TTC549 (cell line): ENCODE data around the gene GNB1.

Source experiments
- FAIRE-seq: peaks from 2 replicates; lab custom pipeline; 2012; peaks lifted over from hg19 to GRCh38; lab: Jason Lieb, UNC

The GNB1 gene

GRCh38 chr1:1825217-1825616, 65.7 kb downstream of the GNB1 start:
- no peak for FAIRE-seq

DNA sequence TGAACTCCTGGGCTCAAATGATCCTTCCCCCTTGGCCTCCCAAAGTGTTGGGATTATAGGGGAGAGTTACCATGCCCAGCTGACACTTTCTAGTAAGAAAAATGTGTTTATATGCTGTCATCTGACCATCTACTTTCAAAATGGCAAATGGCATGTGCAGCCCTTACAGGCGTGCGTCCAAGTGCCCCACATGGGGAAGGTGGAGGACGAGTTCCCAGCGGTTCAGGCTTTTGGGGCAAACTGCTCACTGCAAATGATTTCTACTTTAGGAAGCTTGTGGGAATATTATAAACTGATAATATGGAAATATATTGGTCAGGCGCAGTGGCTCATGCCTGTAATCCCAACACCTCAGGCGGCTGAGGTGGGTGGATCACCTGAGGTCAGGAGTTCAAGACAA, 71.1 kb downstream of the GNB1 start:
- no peak for FAIRE-seq

GRCh38 chr1:1817221-1817620, 73.7 kb downstream of the GNB1 start:
- FAIRE-seq, result no peak

- FAIRE-seq, result no peak
Measured at GRCh38 chr1:1815606-1816281, 75.1 kb downstream of the GNB1 start.

GRCh38 chr1:1809489-1809888, 81.4 kb downstream of the GNB1 start:
- no peak for FAIRE-seq

GRCh38 chr1:1808206-1808605, 82.7 kb downstream of the GNB1 start:
- no peak for FAIRE-seq

GRCh38 chr1:1806890-1807289, 84.0 kb downstream of the GNB1 start:
- no peak for FAIRE-seq

- no peak for FAIRE-seq
Measured at GRCh38 chr1:1804301-1804700, 86.6 kb downstream of the GNB1 start.

- no peak for FAIRE-seq
Measured at GRCh38 chr1:1802871-1803270, 88.0 kb downstream of the GNB1 start.

GRCh38 chr1:1799716-1800115, 91.2 kb downstream of the GNB1 start:
- no peak for FAIRE-seq

GRCh38 chr1:1797731-1798341, 93.1 kb downstream of the GNB1 start:
- no peak for FAIRE-seq

- no peak for FAIRE-seq
Measured at GRCh38 chr1:1796466-1796865, 94.4 kb downstream of the GNB1 start.

DNA sequence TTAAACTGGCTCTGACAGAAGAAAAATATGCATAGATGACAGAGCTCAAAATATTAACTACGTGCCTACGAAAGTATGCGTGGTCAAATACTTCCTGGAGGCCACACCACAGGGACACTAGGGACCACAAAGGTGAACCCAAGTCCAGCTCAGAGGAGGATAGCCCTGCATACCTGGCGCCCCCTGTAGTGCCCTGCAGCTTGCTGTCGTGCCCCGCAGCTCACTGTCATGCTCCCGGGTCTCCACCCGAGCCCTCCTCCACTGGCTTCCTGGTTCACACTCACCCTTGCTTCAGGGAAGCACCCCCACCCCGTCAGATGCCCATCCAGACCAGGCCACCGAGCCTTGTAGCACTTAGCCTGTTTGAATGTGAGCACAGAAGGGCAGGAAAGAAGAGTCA, 95.9 kb downstream of the GNB1 start:
- FAIRE-seq, result no peak

- FAIRE-seq, result no peak
Measured at GRCh38 chr1:1793481-1794244, 97.2 kb downstream of the GNB1 start.

DNA sequence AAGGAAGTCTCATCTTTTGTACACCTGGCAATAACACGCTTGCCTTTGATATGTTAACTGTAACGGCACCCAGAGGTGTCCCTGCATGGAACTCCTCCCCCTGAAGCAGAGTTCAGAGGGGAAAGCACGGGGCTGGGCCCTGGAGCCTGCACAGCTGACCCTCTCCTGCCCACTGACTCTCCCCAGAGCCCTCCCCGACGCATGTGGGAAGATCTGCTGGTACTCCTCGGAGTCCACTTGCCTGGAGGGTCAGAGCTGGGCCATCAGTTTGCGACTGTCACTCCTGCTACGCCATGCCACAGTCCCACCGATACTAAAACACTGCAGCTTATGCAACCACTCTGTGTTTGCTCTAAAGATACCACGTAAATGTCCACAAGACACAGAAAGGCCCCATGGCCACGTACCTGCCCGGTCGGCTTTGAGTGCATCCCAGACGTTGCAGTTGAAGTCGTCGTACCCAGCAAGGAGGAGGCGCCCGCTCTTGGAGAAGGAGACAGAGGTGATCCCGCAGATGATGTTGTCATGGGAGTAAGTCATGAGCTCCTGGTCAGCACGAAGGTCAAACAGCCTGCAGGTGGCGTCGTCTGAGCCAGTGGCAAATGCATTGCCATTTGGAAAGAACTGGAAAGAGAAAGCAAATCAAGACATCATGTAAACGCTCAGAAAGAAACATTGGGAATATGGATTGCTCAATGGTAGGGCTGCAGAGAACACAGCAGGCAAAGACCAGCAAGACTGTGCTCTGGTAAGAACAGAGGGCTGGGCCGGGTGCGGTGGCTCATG, 102.0 kb downstream of the GNB1 start:
- no peak for FAIRE-seq

DNA sequence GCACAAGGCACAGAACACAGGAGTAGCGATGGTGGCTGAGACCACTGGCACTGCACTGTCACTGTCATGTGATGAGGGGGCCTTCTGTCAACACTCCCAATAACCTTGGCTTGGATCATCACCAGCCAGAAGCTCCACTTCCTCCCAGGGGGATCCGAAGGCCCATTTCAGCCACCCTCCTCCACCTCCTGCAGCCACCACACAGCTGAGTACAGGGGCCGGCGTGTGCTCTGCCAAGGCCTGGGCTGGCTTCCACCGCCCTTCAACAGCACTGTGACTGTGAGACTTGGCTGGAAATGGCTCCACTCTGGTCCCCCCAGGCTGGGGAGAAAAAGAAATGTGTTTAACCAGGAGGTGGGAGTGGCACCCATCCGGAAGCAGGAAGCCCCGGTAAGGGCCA, 102.8 kb downstream of the GNB1 start:
- no peak for FAIRE-seq

- no peak for FAIRE-seq
Measured at GRCh38 chr1:1786836-1787605, 103.9 kb downstream of the GNB1 start.

DNA sequence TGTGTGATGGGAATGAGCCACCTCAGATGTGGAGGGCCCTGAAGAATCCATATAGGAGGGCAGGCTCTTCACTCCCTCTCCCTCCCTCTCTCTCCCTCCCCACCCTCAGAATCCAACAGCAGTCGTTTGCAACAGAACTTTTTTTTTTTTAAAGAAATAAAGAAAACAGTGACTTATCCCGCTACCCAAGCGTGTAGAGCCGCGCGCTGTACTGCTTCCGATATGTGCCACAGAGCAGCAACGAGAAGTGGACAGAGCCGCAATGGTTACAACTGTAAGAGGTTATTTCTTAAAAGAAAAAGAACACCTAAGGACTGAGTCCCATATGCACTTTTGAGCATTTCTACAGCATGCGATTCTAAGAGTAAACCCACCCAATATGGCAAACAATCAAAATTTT, 105.2 kb downstream of the GNB1 start:
- FAIRE-seq, result no peak

- FAIRE-seq, result no peak
Measured at GRCh38 chr1:1784933-1785332, 106.0 kb downstream of the GNB1 start.

DNA sequence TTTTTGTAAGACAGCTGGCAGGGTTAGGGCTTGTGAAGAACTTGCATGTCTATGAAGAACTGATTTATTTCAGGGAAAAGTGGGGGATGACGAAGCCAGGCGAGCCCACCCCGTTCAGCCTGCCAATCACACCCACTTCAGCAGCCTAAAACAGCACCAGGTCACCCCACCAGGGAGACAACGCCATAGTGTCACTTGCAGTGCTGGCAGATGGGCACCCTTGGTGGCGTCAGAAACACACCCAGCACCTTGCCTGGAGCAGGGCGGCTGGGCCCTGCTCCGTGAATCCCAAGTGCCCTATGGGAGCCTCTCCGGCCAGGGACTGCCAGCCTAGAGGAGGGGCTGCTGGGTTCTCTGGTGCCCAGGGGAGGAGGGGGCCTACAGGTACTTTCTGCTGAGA, 107.6 kb downstream of the GNB1 start:
- no peak for FAIRE-seq

- no peak for FAIRE-seq
Measured at GRCh38 chr1:1782399-1783221, 108.3 kb downstream of the GNB1 start.
